HEK293 (cell line): ENCODE measurements around the gene MYH16.

ENCODE experiments used
- CTCF ChIA-PET: fragments of 350-600 bp; formaldehyde crosslinking; extraction: SDS; loops from one replicate; lab custom pipeline; 2021; ENCODE audit warnings: antibody characterized with exemption; lab: Yijun Ruan, JAX
- POLR2A ChIA-PET: fragments of 300-600 bp; formaldehyde crosslinking; extraction: SDS; loops from one replicate; lab custom pipeline; 2020; ENCODE audit warnings: antibody characterized with exemption, inconsistent platforms; lab: Yijun Ruan, JAX
- H3K27ac ChIP-seq: fragments of 200-500 bp; sonication (Bioruptor generic); 2 replicates; pipeline ENCODE4 v1.5.1; 2014; ENCODE audit warnings: low read depth, low read length, control low read depth, inconsistent platforms; ENCODE audit errors: extremely low read depth
- H3K36me3 ChIP-seq, 2 experiments: fragments of 200-500 bp in 1 of 2; sonication (Bioruptor generic) in 1 of 2; 1 replicate in 1 of 2; 2 replicates in 1 of 2; pipeline ENCODE4 v1.5.1; 2014 to 2017; ENCODE audit warnings: inconsistent platforms in 2 of 2, low read length in 2 of 2; ENCODE audit not compliant: control insufficient read depth in 2 of 2, insufficient read depth in 1 of 2
- H3K4me1 ChIP-seq: fragments of 200-500 bp; sonication (Bioruptor generic); 2 replicates; pipeline ENCODE4 v1.5.1; 2014; ENCODE audit warnings: mild to moderate bottlenecking, low read length, inconsistent platforms; ENCODE audit not compliant: control insufficient read depth, insufficient read depth
- H3K4me3 ChIP-seq: 2 replicates; pipeline ENCODE4 v1.5.1; 2011; ENCODE audit warnings: low read depth, mild to moderate bottlenecking, control low read depth, low read length, moderate library complexity
- H3K9me3 ChIP-seq: fragments of 200-500 bp; sonication (Bioruptor generic); 2 replicates; pipeline ENCODE4 v1.5.1; 2014; ENCODE audit warnings: low read depth, low read length, inconsistent platforms; ENCODE audit not compliant: control insufficient read depth, insufficient read depth
- PRDM10 ChIP-seq: fragments of 450-650 bp; formaldehyde crosslinking; IDR thresholded peaks from 2 replicates; pipeline ENCODE4 v1.5.1; 2016; ENCODE audit warnings: missing biosample characterization, missing genetic modification characterization
- ZBTB49 ChIP-seq: fragments of 450-650 bp; formaldehyde crosslinking; IDR thresholded peaks from 2 replicates; pipeline ENCODE4 v1.5.1; 2016; ENCODE audit warnings: missing biosample characterization, missing genetic modification characterization, low read depth
- ZFHX2 ChIP-seq: fragments of 450-650 bp; formaldehyde crosslinking; conservative IDR thresholded peaks from 2 replicates; pipeline ENCODE4 v1.5.1; 2016; ENCODE audit warnings: missing biosample characterization, missing genetic modification characterization
- ZNF140 ChIP-seq: fragments of 450-650 bp; formaldehyde crosslinking; IDR thresholded peaks from 2 replicates; pipeline ENCODE4 v1.5.1; 2016; ENCODE audit warnings: missing biosample characterization, missing genetic modification characterization
- ZNF423 ChIP-seq: fragments of 450-650 bp; formaldehyde crosslinking; IDR thresholded peaks from 2 replicates; pipeline ENCODE4 v1.5.1; 2016; ENCODE audit warnings: missing biosample characterization, missing genetic modification characterization
- ZNF48 ChIP-seq: fragments of 450-650 bp; formaldehyde crosslinking; IDR thresholded peaks from 2 replicates; pipeline ENCODE4 v1.5.1; 2016; ENCODE audit warnings: missing biosample characterization, missing genetic modification characterization
- TF ChIP-seq, protein P1 (sequence below): fragments of 450-650 bp; formaldehyde crosslinking; IDR thresholded peaks from 2 replicates; pipeline ENCODE4 v1.5.1; 2017; ENCODE audit warnings: missing biosample characterization, mild to moderate bottlenecking, missing genetic modification characterization, moderate library complexity
- TF ChIP-seq, protein P2 (sequence below): fragments of 450-650 bp; formaldehyde crosslinking; IDR thresholded peaks from 2 replicates; pipeline ENCODE4 v1.5.1; 2016; ENCODE audit warnings: missing biosample characterization, missing genetic modification characterization, low read depth
- TF ChIP-seq, protein P3 (sequence below): fragments of 450-650 bp; formaldehyde crosslinking; IDR thresholded peaks from 2 replicates; pipeline ENCODE4 v1.5.1; 2016; ENCODE audit warnings: missing biosample characterization, missing genetic modification characterization, borderline replicate concordance

MYH16 gene

DNA sequence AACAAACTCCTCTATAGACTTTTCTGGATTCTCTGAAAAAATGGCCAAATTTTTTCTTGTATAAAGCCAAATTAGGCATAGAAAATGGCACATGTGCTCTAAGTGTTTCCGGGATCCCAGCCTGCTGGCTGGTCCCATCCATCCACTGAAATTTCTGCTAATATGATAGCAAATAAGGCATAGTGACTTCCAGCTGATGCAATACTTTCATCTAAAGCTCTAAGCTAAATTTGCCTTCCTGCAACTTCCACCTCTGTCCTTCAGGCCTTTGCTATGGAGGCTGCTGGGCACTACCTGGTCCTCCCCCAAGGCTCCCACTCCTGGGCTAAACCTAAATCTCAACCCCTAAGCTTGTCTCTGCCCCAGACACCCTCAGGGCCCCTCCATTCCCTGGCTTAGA is 20.5 kb downstream of the MYH16 start:
- POLR2A ChIA-PET: no interaction called here

More for the DNA sequence above, 20.5 kb downstream of the MYH16 start:
- H3K4me1 ChIP-seq: no peaks in the 10 kb centered on the region
- no peaks in the 10 kb centered on the region for H3K36me3 ChIP-seq
- CTCF ChIA-PET: no interaction called here
- H3K4me3 ChIP-seq: no peak overlapping the region
- H3K9me3 ChIP-seq: no peaks in the 10 kb centered on the region
- TF ChIP-seq, protein P1, sequence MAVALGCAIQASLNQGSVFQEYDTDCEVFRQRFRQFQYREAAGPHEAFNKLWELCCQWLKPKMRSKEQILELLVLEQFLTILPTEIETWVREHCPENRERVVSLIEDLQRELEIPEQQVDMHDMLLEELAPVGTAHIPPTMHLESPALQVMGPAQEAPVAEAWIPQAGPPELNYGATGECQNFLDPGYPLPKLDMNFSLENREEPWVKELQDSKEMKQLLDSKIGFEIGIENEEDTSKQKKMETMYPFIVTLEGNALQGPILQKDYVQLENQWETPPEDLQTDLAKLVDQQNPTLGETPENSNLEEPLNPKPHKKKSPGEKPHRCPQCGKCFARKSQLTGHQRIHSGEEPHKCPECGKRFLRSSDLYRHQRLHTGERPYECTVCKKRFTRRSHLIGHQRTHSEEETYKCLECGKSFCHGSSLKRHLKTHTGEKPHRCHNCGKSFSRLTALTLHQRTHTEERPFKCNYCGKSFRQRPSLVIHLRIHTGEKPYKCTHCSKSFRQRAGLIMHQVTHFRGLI (tag by site-specific recombination): no peak
- TF ChIP-seq ZNF140 (no peak), ZNF423 (tag by site-specific recombination) (no peak), ZFHX2 (no peak), PRDM10 (tag by site-specific recombination) (no peak), ZBTB49 (no peak), ZNF48 (tag by site-specific recombination) (no peak)
- TF ChIP-seq, protein P2, sequence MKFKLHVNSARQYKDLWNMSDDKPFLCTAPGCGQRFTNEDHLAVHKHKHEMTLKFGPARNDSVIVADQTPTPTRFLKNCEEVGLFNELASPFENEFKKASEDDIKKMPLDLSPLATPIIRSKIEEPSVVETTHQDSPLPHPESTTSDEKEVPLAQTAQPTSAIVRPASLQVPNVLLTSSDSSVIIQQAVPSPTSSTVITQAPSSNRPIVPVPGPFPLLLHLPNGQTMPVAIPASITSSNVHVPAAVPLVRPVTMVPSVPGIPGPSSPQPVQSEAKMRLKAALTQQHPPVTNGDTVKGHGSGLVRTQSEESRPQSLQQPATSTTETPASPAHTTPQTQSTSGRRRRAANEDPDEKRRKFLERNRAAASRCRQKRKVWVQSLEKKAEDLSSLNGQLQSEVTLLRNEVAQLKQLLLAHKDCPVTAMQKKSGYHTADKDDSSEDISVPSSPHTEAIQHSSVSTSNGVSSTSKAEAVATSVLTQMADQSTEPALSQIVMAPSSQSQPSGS (tag by site-specific recombination): no peak
- TF ChIP-seq, protein P3, sequence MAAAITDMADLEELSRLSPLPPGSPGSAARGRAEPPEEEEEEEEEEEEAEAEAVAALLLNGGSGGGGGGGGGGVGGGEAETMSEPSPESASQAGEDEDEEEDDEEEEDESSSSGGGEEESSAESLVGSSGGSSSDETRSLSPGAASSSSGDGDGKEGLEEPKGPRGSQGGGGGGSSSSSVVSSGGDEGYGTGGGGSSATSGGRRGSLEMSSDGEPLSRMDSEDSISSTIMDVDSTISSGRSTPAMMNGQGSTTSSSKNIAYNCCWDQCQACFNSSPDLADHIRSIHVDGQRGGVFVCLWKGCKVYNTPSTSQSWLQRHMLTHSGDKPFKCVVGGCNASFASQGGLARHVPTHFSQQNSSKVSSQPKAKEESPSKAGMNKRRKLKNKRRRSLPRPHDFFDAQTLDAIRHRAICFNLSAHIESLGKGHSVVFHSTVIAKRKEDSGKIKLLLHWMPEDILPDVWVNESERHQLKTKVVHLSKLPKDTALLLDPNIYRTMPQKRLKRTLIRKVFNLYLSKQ: no peak
- no peak overlapping the region for H3K27ac ChIP-seq
